ENCODE data around the gene C21orf58. TPM values are rescaled to one million over a fixed set of nuclear protein-coding genes. Genes with fewer than 3 reads are reported as not detected.

Gene C21orf58
- total RNA-seq, 1 experiment from 2014 or later: 35.1 TPM

DNA sequence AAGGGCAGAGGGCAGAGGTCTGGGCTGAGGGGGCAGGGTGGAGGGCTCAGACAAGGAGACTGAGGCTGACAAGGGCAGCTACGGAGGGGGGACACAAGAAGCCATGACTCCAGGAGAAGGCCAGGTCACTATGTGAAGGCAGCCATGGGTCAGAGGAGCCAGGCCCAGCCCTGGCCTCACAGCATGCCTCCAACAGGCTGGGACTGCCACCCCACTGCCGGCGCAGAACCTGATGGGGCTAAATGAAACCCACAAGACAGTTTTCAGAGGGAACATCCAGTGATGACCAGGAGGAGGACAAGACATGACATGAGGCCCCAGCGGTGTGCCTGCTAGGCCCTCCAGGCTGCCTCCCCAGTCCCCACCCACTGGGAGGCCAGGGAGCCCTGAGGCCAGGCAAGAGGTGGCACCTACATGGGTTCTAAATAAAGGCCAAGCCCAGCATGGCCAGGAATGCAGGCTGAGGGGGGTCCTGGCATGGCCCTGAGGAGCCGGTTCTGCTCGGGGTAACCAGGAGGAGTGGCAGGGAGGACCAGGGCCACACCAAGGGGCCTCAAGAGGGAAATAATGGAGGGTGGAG is 67.8 kb downstream of the C21orf58 start:
- ATAC-seq (no peak), DNase-seq (ENCODE audit: low spot score) (no peak)
- Mint-ChIP-seq H3K4me1 (no peaks in the 10 kb centered on the region), H3K27ac (no peak overlapping the region), H3K9me3 (no peaks in the 10 kb centered on the region), H3K36me3 (peaks cover 72% of the 10 kb centered on the region), H3K4me3 (no peak overlapping the region), H3K27me3 (ENCODE audit: low read depth) (no peaks in the 10 kb centered on the region)
- ChIA-PET POLR2A (no interaction called here), CTCF (interaction anchor here (1.4 kb wide), 1 partner anchor 31 kb away, joined by 5 read pairs; no protein-coding TSS in a partner anchor)
- TF ChIP-seq TEAD4 (CRISPR knock-in tag; IDR thresholded peaks at IDR 0.05): no peak
- TF ChIP-seq FOXK1 (CRISPR knock-in tag; IDR thresholded peaks at IDR 0.05): no peak
- no peak for TF ChIP-seq FOXP4 (CRISPR knock-in tag; IDR thresholded peaks at IDR 0.05)
- TF ChIP-seq, protein P1, sequence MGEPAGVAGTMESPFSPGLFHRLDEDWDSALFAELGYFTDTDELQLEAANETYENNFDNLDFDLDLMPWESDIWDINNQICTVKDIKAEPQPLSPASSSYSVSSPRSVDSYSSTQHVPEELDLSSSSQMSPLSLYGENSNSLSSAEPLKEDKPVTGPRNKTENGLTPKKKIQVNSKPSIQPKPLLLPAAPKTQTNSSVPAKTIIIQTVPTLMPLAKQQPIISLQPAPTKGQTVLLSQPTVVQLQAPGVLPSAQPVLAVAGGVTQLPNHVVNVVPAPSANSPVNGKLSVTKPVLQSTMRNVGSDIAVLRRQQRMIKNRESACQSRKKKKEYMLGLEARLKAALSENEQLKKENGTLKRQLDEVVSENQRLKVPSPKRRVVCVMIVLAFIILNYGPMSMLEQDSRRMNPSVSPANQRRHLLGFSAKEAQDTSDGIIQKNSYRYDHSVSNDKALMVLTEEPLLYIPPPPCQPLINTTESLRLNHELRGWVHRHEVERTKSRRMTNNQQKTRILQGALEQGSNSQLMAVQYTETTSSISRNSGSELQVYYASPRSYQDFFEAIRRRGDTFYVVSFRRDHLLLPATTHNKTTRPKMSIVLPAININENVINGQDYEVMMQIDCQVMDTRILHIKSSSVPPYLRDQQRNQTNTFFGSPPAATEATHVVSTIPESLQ (CRISPR knock-in tag; IDR thresholded peaks at IDR 0.05): no peak
- TF ChIP-seq, protein P2, sequence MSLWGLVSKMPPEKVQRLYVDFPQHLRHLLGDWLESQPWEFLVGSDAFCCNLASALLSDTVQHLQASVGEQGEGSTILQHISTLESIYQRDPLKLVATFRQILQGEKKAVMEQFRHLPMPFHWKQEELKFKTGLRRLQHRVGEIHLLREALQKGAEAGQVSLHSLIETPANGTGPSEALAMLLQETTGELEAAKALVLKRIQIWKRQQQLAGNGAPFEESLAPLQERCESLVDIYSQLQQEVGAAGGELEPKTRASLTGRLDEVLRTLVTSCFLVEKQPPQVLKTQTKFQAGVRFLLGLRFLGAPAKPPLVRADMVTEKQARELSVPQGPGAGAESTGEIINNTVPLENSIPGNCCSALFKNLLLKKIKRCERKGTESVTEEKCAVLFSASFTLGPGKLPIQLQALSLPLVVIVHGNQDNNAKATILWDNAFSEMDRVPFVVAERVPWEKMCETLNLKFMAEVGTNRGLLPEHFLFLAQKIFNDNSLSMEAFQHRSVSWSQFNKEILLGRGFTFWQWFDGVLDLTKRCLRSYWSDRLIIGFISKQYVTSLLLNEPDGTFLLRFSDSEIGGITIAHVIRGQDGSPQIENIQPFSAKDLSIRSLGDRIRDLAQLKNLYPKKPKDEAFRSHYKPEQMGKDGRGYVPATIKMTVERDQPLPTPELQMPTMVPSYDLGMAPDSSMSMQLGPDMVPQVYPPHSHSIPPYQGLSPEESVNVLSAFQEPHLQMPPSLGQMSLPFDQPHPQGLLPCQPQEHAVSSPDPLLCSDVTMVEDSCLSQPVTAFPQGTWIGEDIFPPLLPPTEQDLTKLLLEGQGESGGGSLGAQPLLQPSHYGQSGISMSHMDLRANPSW (CRISPR knock-in tag; conservative IDR thresholded peaks at IDR 0.05; ENCODE audit: low read depth): no peak
- TF ChIP-seq ZNF416 (CRISPR knock-in tag; IDR thresholded peaks at IDR 0.05): no peak
- no peak for TF ChIP-seq PRRX2 (CRISPR knock-in tag; IDR thresholded peaks at IDR 0.05)
- no peak for TF ChIP-seq ZMAT4 (CRISPR knock-in tag; IDR thresholded peaks at IDR 0.05)
- no peak for TF ChIP-seq GABPB1 (CRISPR knock-in tag; IDR thresholded peaks at IDR 0.05)
- TF ChIP-seq CREM (CRISPR knock-in tag; IDR thresholded peaks at IDR 0.05): no peak
- TF ChIP-seq CREB1 (CRISPR knock-in tag; IDR thresholded peaks at IDR 0.05): no peak
- no peak for TF ChIP-seq MXD4 (CRISPR knock-in tag; IDR thresholded peaks at IDR 0.05; ENCODE audit: borderline replicate concordance)

DNA sequence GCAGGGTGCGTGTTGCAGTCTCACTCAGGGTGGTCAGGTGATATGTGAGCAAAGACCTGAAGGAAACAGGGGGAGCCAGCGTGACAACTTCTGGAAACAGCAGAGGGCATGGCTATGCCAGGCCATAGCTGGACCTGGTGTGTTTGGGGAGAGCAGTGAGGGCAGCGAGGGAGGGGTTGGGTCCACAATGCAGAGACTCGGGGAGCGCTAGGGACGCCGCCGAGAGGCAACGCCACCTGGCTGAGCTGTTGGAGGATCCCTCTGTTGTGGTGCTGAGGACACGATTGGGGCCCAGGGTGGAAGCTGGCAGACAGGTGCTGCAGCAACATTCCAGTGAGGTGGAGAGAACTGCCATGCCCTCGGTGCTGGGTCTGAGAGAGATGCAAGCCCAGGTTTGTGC is 68.5 kb downstream of the C21orf58 start:
- TF ChIP-seq, protein P3, sequence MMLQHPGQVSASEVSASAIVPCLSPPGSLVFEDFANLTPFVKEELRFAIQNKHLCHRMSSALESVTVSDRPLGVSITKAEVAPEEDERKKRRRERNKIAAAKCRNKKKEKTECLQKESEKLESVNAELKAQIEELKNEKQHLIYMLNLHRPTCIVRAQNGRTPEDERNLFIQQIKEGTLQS (CRISPR knock-in tag; conservative IDR thresholded peaks at IDR 0.05): no peak
- TF ChIP-seq ARID4B (CRISPR knock-in tag; IDR thresholded peaks at IDR 0.05; ENCODE audit: borderline replicate concordance) (no peak), HMGA2 (CRISPR knock-in tag; IDR thresholded peaks at IDR 0.05) (no peak), GABPB1 (CRISPR knock-in tag; IDR thresholded peaks at IDR 0.05) (no peak), ZNF396 (CRISPR knock-in tag; IDR thresholded peaks at IDR 0.05; ENCODE audit: borderline replicate concordance) (no peak), NFE2L1 (CRISPR knock-in tag; IDR thresholded peaks at IDR 0.05) (no peak), SMAD4 (CRISPR knock-in tag; IDR thresholded peaks at IDR 0.05) (no peak)
- H3K36me3 Mint-ChIP-seq: peaks cover 76% of the 10 kb centered on the region
- no peak for DNase-seq (ENCODE audit: low spot score)
- POLR2A ChIA-PET: no interaction called here
- H3K4me1 Mint-ChIP-seq: no peaks in the 10 kb centered on the region
- ATAC-seq: no peak
- no peak overlapping the region for H3K4me3 Mint-ChIP-seq
- H3K9me3 Mint-ChIP-seq: no peaks in the 10 kb centered on the region
- no peak overlapping the region for H3K27ac Mint-ChIP-seq
- no peaks in the 10 kb centered on the region for H3K27me3 Mint-ChIP-seq (ENCODE audit: low read depth)
- CTCF ChIA-PET: no interaction called here
